ENCODE measurements around the gene FOXN4. TPM values are rescaled to one million over a fixed set of nuclear protein-coding genes. Genes with fewer than 3 reads are reported as not detected.

Gene FOXN4
- total and polyA plus RNA-seq, 2 of the 13 experiments (the other 11 are each of a cell fraction or from before 2014, with no cell fraction given), result 0.11 TPM; not detected in 1

DNA sequence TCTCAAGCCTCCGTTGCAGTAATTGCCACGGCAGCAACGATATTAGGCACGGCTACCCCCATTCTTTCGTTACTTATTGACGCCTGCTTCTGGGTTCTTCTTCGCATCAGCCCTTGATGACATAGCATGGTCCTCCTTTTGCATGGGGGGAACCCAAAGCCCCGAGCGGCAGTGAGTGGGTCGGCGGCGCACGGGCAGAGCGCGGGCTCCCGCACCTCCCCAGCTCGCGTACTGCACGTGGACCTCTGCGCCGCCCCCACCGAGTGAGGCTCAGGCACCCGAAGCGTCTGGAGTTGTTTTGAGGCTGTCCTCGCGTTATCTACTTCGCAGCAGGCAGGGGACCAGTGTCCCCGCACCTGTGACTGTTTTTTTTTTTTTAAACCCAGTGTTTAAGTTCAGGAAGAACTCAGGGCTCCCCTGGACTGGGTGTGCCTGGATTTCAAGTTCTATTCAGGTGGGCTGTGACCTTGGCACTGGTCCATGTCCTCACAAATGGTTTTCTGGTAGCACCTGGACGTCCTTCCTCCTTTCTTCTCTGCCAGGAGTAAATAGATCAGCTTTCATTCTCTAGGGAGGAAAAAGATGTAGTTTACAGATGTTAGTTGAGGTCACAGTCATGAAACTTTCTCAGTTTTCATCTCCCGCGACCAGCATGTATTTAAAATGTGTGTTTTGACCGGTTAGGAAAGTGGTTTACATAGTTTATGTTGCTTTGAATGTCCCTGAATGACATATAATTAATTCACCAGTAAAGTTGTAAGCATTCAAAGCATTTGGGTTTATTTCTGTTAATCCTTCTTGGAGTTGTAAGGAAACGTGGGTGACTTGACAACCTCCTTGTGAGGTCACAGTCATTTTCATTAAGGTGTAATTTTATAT, 1.4 kb upstream of the FOXN4 start (continued):
- TF ChIP-seq, protein P1, sequence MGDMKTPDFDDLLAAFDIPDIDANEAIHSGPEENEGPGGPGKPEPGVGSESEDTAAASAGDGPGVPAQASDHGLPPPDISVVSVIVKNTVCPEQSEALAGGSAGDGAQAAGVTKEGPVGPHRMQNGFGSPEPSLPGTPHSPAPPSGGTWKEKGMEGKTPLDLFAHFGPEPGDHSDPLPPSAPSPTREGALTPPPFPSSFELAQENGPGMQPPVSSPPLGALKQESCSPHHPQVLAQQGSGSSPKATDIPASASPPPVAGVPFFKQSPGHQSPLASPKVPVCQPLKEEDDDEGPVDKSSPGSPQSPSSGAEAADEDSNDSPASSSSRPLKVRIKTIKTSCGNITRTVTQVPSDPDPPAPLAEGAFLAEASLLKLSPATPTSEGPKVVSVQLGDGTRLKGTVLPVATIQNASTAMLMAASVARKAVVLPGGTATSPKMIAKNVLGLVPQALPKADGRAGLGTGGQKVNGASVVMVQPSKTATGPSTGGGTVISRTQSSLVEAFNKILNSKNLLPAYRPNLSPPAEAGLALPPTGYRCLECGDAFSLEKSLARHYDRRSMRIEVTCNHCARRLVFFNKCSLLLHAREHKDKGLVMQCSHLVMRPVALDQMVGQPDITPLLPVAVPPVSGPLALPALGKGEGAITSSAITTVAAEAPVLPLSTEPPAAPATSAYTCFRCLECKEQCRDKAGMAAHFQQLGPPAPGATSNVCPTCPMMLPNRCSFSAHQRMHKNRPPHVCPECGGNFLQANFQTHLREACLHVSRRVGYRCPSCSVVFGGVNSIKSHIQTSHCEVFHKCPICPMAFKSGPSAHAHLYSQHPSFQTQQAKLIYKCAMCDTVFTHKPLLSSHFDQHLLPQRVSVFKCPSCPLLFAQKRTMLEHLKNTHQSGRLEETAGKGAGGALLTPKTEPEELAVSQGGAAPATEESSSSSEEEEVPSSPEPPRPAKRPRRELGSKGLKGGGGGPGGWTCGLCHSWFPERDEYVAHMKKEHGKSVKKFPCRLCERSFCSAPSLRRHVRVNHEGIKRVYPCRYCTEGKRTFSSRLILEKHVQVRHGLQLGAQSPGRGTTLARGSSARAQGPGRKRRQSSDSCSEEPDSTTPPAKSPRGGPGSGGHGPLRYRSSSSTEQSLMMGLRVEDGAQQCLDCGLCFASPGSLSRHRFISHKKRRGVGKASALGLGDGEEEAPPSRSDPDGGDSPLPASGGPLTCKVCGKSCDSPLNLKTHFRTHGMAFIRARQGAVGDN (CRISPR knock-in tag; IDR thresholded peaks at IDR 0.05), result peak; percentile 70
- TF ChIP-seq, protein P2, sequence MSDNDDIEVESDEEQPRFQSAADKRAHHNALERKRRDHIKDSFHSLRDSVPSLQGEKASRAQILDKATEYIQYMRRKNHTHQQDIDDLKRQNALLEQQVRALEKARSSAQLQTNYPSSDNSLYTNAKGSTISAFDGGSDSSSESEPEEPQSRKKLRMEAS (IDR thresholded peaks at IDR 0.05), result peak; percentile 56; the same call in 1 of the 2 replicates
- 0 out of 2 replicates have a peak, but pooled peaks have one; percentile 26 for TF ChIP-seq HES4 (CRISPR knock-in tag; IDR thresholded peaks at IDR 0.05; ENCODE audit: borderline replicate concordance)
- no peak for TF ChIP-seq TRIM24 (CRISPR knock-in tag; IDR thresholded peaks at IDR 0.05)
- TF ChIP-seq U2AF1 (optimal IDR thresholded peaks at IDR 0.05; ENCODE audit: low read depth, low read length), result no peak
- TF ChIP-seq, protein P3, sequence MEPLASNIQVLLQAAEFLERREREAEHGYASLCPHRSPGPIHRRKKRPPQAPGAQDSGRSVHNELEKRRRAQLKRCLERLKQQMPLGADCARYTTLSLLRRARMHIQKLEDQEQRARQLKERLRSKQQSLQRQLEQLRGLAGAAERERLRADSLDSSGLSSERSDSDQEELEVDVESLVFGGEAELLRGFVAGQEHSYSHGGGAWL (CRISPR knock-in tag; IDR thresholded peaks at IDR 0.05), result 0 out of 2 replicates have a peak, but pooled peaks have one; percentile 25
